ENCODE measurements around the gene CABP7.

Gene CABP7
- long read RNA-seq, donor 1 = 0 reads
- long read RNA-seq, donor 2, partial matches to known transcripts = 24 of 35 reads
- long read RNA-seq, donor 2, other reads (novel, unspliced or antisense) = 11 of 35 reads
- long read RNA-seq, donor 3 = 0 reads
- long read RNA-seq, donor 4, partial matches to known transcripts = 24 of 39 reads
- long read RNA-seq, donor 4, other reads (novel, unspliced or antisense) = 15 of 39 reads
- long read RNA-seq, donor 5, partial matches to known transcripts = 30 of 52 reads
- long read RNA-seq, donor 5, other reads (novel, unspliced or antisense) = 22 of 52 reads
- long read RNA-seq, donor 6 = 0 reads
- long read RNA-seq, donor 7 = 0 reads
- long read RNA-seq, donor 8 = 0 reads

- no peak for DNase-seq
These were observed at the start of gene CABP7 for GRCh38 chr22:29719899-29720645. TSS of gene CABP7 (plus strand) at chr22:29720003. CDS start at chr22:29720425, 422 bp downstream.

- DNase-seq = no peak
These were observed 49.2 kb upstream of the CABP7 start for GRCh38 chr22:29670626-29671025.

GRCh38 chr22:29673361-29674066 is 46.3 kb upstream of the CABP7 start:
- DNase-seq = no peak

GRCh38 chr22:29674121-29674520 is 45.7 kb upstream of the CABP7 start:
- DNase-seq = no peak

GRCh38 chr22:29679316-29679715 is 40.5 kb upstream of the CABP7 start:
- no peak for DNase-seq

GRCh38 chr22:29683536-29683935 is 36.3 kb upstream of the CABP7 start:
- no peak for DNase-seq

GRCh38 chr22:29684244-29684643 is 35.6 kb upstream of the CABP7 start:
- DNase-seq = no peak

DNA sequence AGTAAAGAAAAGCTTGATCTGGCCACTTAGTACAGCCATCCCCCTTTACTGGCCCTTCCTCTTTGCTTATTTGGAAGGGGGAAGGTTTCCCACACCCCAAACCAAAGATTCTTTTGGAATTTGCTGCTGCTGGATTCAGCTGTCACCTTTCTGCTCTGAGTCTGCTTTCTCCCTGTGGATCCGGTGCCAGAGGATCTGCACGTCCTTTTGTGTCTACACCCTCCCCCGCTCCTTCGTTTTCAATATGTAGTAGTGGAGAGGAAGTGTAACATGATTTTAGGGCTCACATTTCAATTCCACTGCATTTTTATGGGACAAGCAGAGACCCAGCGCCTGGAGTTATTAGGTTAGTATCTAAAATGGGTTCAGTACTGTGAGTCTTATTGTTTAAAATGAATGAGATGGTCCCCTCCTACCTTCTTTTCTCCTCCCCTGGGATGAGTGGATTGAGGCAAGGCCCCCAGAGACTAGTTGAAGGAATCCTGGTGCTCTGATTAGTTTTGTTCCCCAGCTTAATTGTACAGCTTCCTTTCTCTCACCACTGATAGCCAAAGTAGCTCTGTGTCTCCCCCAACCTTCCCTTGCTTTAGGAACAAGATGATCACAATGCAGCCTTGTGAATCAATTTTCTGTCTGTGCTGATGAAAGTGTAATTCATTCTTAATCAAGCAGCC is 30.5 kb upstream of the CABP7 start:
- peak; percentile 49 for DNase-seq

DNA sequence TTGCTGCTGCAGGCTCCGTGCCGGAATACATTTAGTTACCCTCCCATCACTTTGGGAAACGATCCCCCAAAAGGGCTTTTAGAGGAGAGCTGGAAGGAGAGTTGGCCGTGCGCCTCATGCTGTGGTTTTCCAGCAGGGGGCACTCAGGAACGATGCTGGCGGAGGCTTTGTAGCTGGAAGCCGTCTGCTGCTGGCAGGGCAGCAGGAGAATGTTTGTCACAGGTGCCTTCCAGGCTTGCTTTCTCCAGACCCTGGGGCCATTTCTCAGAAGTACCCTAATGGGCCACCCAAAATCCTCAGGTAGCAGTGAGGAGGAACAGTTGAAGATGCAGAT is 30.0 kb upstream of the CABP7 start:
- DNase-seq = peak; percentile 60

GRCh38 chr22:29690476-29690875 is 29.3 kb upstream of the CABP7 start:
- DNase-seq = no peak

GRCh38 chr22:29691636-29692326 is 28.0 kb upstream of the CABP7 start:
- no peak for DNase-seq

DNA sequence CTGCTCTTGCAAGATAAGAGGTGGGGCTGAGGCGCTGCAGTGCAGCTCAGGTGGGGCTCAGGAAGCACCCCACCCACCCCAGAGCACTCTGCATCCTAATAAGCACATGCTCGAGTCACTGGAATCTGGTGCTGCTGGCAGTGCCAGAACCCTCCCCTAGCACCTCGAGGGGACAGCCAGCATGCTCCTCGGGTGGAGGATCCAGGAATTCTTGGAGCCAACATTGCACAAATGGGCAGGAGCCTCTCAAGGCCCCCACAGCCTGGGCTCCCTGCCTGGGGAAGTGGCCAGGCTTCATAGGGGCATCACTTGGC is 27.5 kb upstream of the CABP7 start:
- DNase-seq = no peak

- DNase-seq = no peak
These were observed 26.6 kb upstream of the CABP7 start for GRCh38 chr22:29693161-29693560.

DNA sequence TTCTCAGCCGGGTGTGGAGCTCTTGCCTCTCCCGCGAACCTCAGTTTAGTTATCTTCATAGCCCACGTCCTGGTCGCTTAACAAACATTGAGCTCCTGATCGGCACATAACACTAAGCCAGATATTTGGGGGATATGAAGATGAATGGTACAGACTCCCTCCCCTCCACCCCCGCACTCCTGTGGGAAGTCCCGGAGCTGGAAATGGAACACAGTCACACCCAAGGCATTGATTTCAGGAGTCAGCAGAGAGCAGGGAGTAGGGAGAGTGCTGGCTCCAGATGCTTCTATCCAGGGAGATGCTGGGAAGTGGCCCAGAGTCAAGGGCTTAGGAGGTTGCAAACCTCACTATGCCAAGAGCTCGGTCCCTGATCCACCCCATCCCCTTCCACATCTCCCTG is 26.1 kb upstream of the CABP7 start:
- DNase-seq = no peak

- DNase-seq = no peak
These were observed 24.5 kb upstream of the CABP7 start for GRCh38 chr22:29695129-29695926.

GRCh38 chr22:29697853-29698598 is 21.8 kb upstream of the CABP7 start:
- DNase-seq = no peak

DNA sequence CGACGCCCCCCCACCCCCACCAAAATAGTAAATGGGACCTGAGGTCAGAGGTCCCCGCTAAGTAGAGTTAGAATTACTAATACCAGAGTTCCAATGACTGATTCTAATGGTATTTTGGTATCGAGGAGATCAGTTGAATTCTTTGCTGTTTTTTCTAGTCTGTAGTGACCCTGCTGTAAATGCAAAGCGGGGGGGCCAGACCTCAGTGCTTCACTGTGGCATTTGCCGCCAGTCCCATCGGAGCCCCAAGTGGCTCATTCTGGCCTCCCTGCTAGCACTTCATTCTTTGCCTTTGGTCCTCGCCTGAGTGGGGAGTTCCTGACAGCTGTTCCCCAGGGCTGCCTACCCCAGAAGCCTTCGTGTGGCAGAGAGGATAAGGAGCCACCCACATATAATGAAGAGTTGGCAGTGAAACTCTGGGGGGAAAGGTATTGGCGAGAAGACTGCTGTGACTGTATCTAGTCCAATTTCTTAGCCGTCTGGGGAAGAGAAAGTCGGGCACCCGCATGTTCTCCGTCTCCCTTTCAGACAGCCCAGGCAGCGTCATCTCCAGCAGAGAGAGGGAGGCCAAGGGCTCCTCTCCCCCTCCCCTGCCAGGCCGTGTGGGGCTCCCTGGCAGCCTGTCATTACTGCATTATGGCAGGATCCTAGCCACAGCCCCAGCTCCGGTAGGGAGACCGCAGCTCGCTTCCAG is 19.4 kb upstream of the CABP7 start:
- no peak for DNase-seq

- DNase-seq = no peak
These were observed 19.0 kb upstream of the CABP7 start for GRCh38 chr22:29700900-29701154.

DNA sequence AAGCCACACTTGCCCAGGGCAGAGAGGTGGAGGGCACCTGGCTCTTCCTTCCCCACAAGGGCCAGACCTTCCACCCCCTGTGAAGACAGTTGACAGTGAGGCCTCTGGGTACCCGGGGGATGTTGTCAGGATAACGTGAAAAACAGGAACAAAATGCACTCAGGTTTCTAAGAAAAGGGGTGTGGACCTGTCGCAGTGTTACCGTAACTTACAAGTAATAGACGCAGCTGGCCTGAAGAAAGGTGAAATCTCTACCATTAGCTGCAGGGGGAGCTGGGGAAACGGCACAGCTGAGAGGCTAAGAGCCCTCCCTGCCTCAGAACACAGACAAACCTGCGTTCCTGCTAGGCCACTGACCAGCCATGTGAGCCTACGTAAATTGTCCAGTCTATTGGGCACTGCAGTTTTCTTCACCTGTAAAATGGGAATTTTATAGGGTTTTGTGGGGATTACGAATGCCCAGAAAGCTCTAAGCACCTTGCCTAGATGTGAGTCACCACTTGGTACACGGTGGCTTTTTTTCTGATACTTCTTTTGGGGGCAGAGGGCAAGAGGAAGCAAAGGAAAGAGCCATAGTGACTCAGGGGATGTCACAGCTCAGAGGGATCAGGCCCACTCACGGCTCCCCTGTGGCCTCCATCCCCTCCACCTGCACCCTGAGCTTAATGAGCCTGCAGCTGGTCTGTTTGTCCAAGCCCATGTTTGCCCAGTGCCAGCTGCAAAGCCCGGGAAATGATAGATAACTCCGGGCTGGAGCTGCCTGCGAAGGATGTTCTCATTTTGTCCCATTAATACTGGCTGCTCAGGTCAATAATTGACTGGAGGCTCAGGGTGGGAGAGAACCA is 18.4 kb upstream of the CABP7 start:
- DNase-seq = no peak
